A549 (cell line): ENCODE measurements around the gene MYO18B. TPM values are rescaled to one million over a fixed set of nuclear protein-coding genes. Genes with fewer than 3 reads are reported as not detected.

Source experiments
- ATAC-seq, 2 experiments: fragments of 200-7000 bp in 1 of 2; fragments of >200 bp in 1 of 2; cut with Nextera tagmentation in 1 of 2; cut with Tn5 transposase in 1 of 2; 3 replicates each; pipeline versions ENCODE4 v1.8.0 to v1.9.1; 2018 to 2020; ENCODE audit warnings: mild to moderate bottlenecking in 1 of 2, moderate library complexity in 1 of 2
- CTCF ChIA-PET: fragments of 300-600 bp; sonication (Branson Sonifier 250); formaldehyde crosslinking; extraction: SDS; loops from one replicate; lab custom pipeline; 2021; ENCODE audit warnings: antibody characterized with exemption, inconsistent platforms; lab: Yijun Ruan, JAX
- POLR2A ChIA-PET: fragments of 350-600 bp; formaldehyde crosslinking; extraction: SDS; loops from one replicate; lab custom pipeline; 2021; ENCODE audit warnings: antibody characterized with exemption, inconsistent platforms; lab: Yijun Ruan, JAX
- DNase-seq, 2 experiments: peaks; one replicate each; pipeline versions ENCODE4 v3.0.0 to v3.0.0-alpha.2; 2011 to 2016; ENCODE audit warnings: low read depth in 1 of 2, low spot score in 1 of 2
- FAIRE-seq: peaks from 2 replicates; lab custom pipeline; 2011; peaks lifted over from hg19 to GRCh38; lab: Jason Lieb, UNC
- H3K27ac ChIP-seq, 2 experiments: fragments of >200 bp; sonication (Bioruptor Twin); formaldehyde crosslinking; 3 replicates each; pipeline ENCODE4 v1.5.1; 2016 to 2017
- H3K4me1 ChIP-seq: fragments of >200 bp; sonication (Bioruptor Twin); formaldehyde crosslinking; 3 replicates; pipeline ENCODE4 v1.6.1; 2016
- H3K4me2 ChIP-seq: fragments of >200 bp; sonication (Bioruptor Twin); formaldehyde crosslinking; 3 replicates; pipeline ENCODE4 v1.6.1; 2016
- H3K4me3 ChIP-seq: fragments of >200 bp; sonication (Bioruptor Twin); formaldehyde crosslinking; 3 replicates; pipeline ENCODE4 v1.5.1; 2016
- H3K9me3 ChIP-seq: fragments of >200 bp; sonication (Bioruptor Twin); formaldehyde crosslinking; 3 replicates; pipeline ENCODE4 v1.6.1; 2016
- BCL3 ChIP-seq: fragments of >200 bp; sonication (Bioruptor Twin); formaldehyde crosslinking; IDR thresholded peaks from 3 replicates; pipeline ENCODE4 v1.6.1; 2016
- CEBPB ChIP-seq, 2 experiments: fragments of >200 bp in 1 of 2; sonication (Bioruptor Twin) in 1 of 2; formaldehyde crosslinking in 1 of 2; IDR thresholded peaks; 2 replicates each; pipeline ENCODE4 v1.6.1; 2012 to 2016
- EHF ChIP-seq: fragments of 250-450 bp; sonication (Bioruptor Pico); IDR thresholded peaks from 2 replicates; pipeline ENCODE4 v1.5.0; 2020; ENCODE audit warnings: mild to moderate bottlenecking
- EHMT2 ChIP-seq: fragments of 200-600 bp; sonication (generic); IDR thresholded peaks from 2 replicates; pipeline ENCODE4 v1.6.1; 2016; ENCODE audit warnings: antibody characterized with exemption, low read depth, mild to moderate bottlenecking, moderate library complexity
- EP300 ChIP-seq, 2 experiments: fragments of >200 bp; sonication (Bioruptor Twin); formaldehyde crosslinking; IDR thresholded peaks; 2 replicates in 1 of 2; 3 replicates in 1 of 2; pipeline ENCODE4 v1.6.1; 2016 to 2017
- FOSL2 ChIP-seq, 2 experiments: fragments of 450-650 bp in 1 of 2; fragments of >200 bp in 1 of 2; sonication (Bioruptor Twin) in 1 of 2; formaldehyde crosslinking; IDR thresholded peaks; 2 replicates each; pipeline versions ENCODE4 v1.5.0 to v1.6.1; 2016 to 2020; ENCODE audit warnings: mild to moderate bottlenecking in 1 of 2, moderate library complexity in 1 of 2
- GATA3 ChIP-seq: IDR thresholded peaks from 2 replicates; pipeline ENCODE4 v1.6.1; 2012; ENCODE audit warnings: borderline replicate concordance
- HES2 ChIP-seq: fragments of >200 bp; sonication (Bioruptor Twin); formaldehyde crosslinking; IDR thresholded peaks from 2 replicates; pipeline ENCODE4 v1.6.1; 2016
- HOXA7 ChIP-seq: fragments of 250-450 bp; sonication (Bioruptor Pico); IDR thresholded peaks from 2 replicates; pipeline ENCODE4 v1.5.0; 2020; ENCODE audit warnings: mild to moderate bottlenecking, moderate library complexity
- MAZ ChIP-seq: fragments of 150-350 bp; IDR thresholded peaks from 2 replicates; pipeline ENCODE4 v1.6.1; 2014; ENCODE audit warnings: antibody characterized with exemption, low read depth, low read length, borderline replicate concordance
- MYC ChIP-seq: IDR thresholded peaks from 2 replicates; pipeline ENCODE4 v1.6.1; 2012; ENCODE audit warnings: mild to moderate bottlenecking, inconsistent platforms, low read length, improper control_type of control experiment, borderline replicate concordance
- NFE2L2 ChIP-seq: fragments of 150-350 bp; conservative IDR thresholded peaks from 2 replicates; pipeline ENCODE4 v1.6.1; 2014; ENCODE audit warnings: low read length
- NR3C1 ChIP-seq: fragments of >200 bp; sonication (Bioruptor Twin); formaldehyde crosslinking; IDR thresholded peaks from 3 replicates; pipeline ENCODE4 v1.6.1; 2017
- RCOR1 ChIP-seq: fragments of 150-350 bp; IDR thresholded peaks from 2 replicates; pipeline ENCODE4 v1.6.1; 2014; ENCODE audit warnings: antibody characterized with exemption, low read length, low read depth
- RNF2 ChIP-seq: fragments of 200-600 bp; sonication (generic); IDR thresholded peaks from 2 replicates; pipeline ENCODE4 v1.6.1; 2016; ENCODE audit warnings: low read depth, mild to moderate bottlenecking, antibody characterized with exemption, moderate library complexity, borderline replicate concordance
- SMC3 ChIP-seq: fragments of >200 bp; sonication (Bioruptor Twin); formaldehyde crosslinking; IDR thresholded peaks from 3 replicates; pipeline ENCODE4 v1.6.1; 2018; ENCODE audit warnings: inconsistent platforms
- TP53 ChIP-seq: fragments of 250-450 bp; sonication (Bioruptor Pico); IDR thresholded peaks from 2 replicates; pipeline ENCODE4 v1.5.0; 2021; ENCODE audit warnings: mild to moderate bottlenecking, moderate library complexity
- WGBS: methylation state at CpG from one replicate; pipeline ENCODE4 v1.1.6; 2017; ENCODE audit errors: missing lambda C conversion rate; 5-methylcytosine and 5-hydroxymethylcytosine counted together
- polyA plus RNA-seq, 4 experiments: library from polyadenylated mRNA; depleted of rRNA in 3 of 4; stranded (reverse); fragments of >200 nt; fragmentation: RNase III in 1 of 4; extraction: RNeasy Plus Mini Kit Qiagen cat#74134 plus additional on column Dnase treatment in 1 of 4; gene quantifications; 2 replicates in 3 of 4; 3 replicates in 1 of 4; pipeline ENCODE4 v1.2.3, GENCODE V29; 2011 to 2017
- TF ChIP-seq, protein P1 (sequence below): fragments of 150-350 bp; IDR thresholded peaks from 2 replicates; pipeline ENCODE4 v1.6.1; 2014; ENCODE audit warnings: low read depth, mild to moderate bottlenecking, low read length
- TF ChIP-seq, protein P2 (sequence below): IDR thresholded peaks from 2 replicates; pipeline ENCODE4 v1.6.1; 2012

MYO18B gene
- polyA plus RNA-seq, 2 of the 4 experiments (the other 2 are of a cell fraction) = 0.01 TPM

- DNase-seq (no peak), ATAC-seq (no peak), FAIRE-seq (no peak)
- H3K4me3 ChIP-seq = no peak overlapping the region
- no peak overlapping the region for H3K4me2 ChIP-seq
- ChIA-PET CTCF (interaction anchor here (1.3 kb wide), 1 partner anchor 280 kb away, joined by 3 read pairs; no protein-coding TSS in a partner anchor), POLR2A (no interaction called here)
- H3K9me3 ChIP-seq = no peaks in the 10 kb centered on the region
- H3K27ac ChIP-seq = no peak overlapping the region
- 90% methylated on average over 7 of the region's 7 CpGs for WGBS
- no peaks in the 10 kb centered on the region for H3K4me1 ChIP-seq
- TF ChIP-seq MYC = no peak
- TF ChIP-seq EP300 (IDR thresholded peaks at IDR 0.05) = no peak
- TF ChIP-seq, protein P1, sequence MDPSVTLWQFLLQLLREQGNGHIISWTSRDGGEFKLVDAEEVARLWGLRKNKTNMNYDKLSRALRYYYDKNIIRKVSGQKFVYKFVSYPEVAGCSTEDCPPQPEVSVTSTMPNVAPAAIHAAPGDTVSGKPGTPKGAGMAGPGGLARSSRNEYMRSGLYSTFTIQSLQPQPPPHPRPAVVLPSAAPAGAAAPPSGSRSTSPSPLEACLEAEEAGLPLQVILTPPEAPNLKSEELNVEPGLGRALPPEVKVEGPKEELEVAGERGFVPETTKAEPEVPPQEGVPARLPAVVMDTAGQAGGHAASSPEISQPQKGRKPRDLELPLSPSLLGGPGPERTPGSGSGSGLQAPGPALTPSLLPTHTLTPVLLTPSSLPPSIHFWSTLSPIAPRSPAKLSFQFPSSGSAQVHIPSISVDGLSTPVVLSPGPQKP = no peak
- TF ChIP-seq NFE2L2 = no peak
- TF ChIP-seq RCOR1 = no peak
- TF ChIP-seq NR3C1 = no peak
- TF ChIP-seq TP53 (CRISPR knock-in tag) = no peak
- TF ChIP-seq, protein P2, sequence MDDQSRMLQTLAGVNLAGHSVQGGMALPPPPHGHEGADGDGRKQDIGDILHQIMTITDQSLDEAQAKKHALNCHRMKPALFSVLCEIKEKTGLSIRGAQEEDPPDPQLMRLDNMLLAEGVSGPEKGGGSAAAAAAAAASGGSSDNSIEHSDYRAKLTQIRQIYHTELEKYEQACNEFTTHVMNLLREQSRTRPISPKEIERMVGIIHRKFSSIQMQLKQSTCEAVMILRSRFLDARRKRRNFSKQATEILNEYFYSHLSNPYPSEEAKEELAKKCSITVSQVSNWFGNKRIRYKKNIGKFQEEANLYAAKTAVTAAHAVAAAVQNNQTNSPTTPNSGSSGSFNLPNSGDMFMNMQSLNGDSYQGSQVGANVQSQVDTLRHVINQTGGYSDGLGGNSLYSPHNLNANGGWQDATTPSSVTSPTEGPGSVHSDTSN = no peak
- TF ChIP-seq FOSL2 (IDR thresholded peaks at IDR 0.05) = no peak
- TF ChIP-seq FOSL2 (CRISPR knock-in tag; IDR thresholded peaks at IDR 0.05) = no peak
- TF ChIP-seq HOXA7 = no peak
- TF ChIP-seq CEBPB (IDR thresholded peaks at IDR 0.05) = no peak
- TF ChIP-seq, all 56 proteins: peak for 0
Measured at GRCh38 chr22:25728071-25728470, 13.9 kb upstream of the MYO18B start.

DNA sequence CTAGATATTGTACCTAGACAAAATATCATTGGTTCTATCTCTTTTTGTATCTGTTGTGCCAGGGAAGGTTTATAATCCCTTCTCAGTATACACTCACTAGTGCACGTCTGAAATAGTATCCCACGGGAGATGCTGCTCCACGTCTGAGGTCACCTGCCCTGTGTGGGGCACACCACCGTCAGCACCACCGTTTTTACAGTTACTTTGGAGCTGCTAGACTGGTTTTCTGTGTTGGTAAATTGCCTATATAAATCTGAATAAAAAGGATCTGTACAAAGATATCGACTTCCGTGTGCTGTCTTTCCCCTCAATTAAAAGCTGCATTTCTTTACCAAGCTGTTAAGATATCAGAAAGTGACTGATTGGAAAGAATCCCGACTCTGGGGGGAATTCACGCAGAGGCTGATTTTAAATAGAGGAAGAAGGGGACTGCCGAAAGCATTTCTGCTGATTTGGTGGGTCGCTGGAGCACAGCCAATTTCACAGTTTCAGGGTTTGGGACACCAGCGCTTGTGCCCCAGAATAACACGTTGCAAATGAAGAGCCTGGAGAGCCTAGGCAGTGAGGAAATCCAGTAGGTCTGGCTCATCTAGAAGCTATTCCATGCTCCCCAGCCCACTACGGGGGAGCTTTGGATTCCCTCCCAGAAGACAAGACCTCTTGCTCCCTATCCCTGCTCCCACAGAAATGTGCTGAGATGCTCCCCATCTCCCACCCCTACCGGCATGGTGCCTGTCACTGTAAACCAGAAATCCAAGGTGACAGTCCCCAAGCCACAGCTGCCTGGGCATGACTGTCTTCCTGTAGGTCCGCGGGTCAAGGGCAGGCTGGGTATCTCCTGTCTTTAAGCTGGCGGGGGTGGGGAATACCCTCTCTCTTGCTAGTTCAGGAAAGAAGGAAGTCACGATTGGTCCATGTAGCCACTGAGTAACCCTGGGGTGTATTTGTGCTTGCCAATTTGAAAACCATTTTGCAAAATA is 12.7 kb upstream of the MYO18B start:
- 78% methylated on average over 18 of the region's 19 CpGs for WGBS
- H3K4me2 ChIP-seq = no peak overlapping the region
- no peaks in the 10 kb centered on the region for H3K4me1 ChIP-seq
- ChIA-PET POLR2A (no interaction called here), CTCF (interaction anchor here (1.0 to 2.0 kb wide), 4 partner anchors 10 to 601 kb away, joined by 3 to 8 read pairs (median 4); no protein-coding TSS in a partner anchor)
- FAIRE-seq (no peak), DNase-seq (no peak), ATAC-seq (no peak)
- no peak for TF ChIP-seq EHMT2
- no peak for TF ChIP-seq RNF2
- no peak for TF ChIP-seq SMC3
- TF ChIP-seq GATA3 = no peak
- TF ChIP-seq MAZ = no peak
- no peak for TF ChIP-seq HES2
- no peaks in the 10 kb centered on the region for H3K9me3 ChIP-seq
- H3K27ac ChIP-seq = no peak overlapping the region
- H3K4me3 ChIP-seq = no peak overlapping the region

GRCh38 chr22:25735650-25736049 is 6.3 kb upstream of the MYO18B start:
- ATAC-seq = no peak
- 63% methylated on average over 2 of the region's 2 CpGs for WGBS
- Histone ChIP-seq H3K27ac (no peak overlapping the region), H3K4me1 (no peaks in the 10 kb centered on the region), H3K4me2 (no peak overlapping the region), H3K4me3 (no peak overlapping the region), H3K9me3 (no peaks in the 10 kb centered on the region)
- no peak for TF ChIP-seq BCL3
- TF ChIP-seq EHF (CRISPR knock-in tag) = no peak
- ChIA-PET POLR2A (no interaction called here), CTCF (interaction anchor here (0.6 to 1.1 kb wide), 2 partner anchors 37 to 420 kb away, joined by 3 to 4 read pairs; no protein-coding TSS in a partner anchor)
- no peak for DNase-seq
- no peak for FAIRE-seq
